HepG2 (cell line): Measurements from ENCODE around the gene RAB5B. TPM values are rescaled to one million over a fixed set of nuclear protein-coding genes. Genes with fewer than 3 reads are reported as not detected.

Experiments
- ATAC-seq: fragments of 200-7000 bp; cut with Tn5 transposase; 3 replicates; pipeline ENCODE4 v1.9.1; 2020; ENCODE audit warnings: mild to moderate bottlenecking, moderate library complexity
- BruUV-seq: library from RNA; stranded (reverse); fragments of 400-500 nt; replicated peaks from 2 replicates; lab custom pipeline; 2021; lab: Mats Ljungman, UMichigan
- CTCF ChIA-PET: fragments of 300-600 bp; formaldehyde crosslinking; extraction: SDS; loops from one replicate; lab custom pipeline; 2021; ENCODE audit warnings: low total read pairs, inconsistent platforms, low intra/inter-chr PET ratio; lab: Yijun Ruan, JAX
- POLR2A ChIA-PET: fragments of 350-600 bp; sonication (Branson Sonifier 250); formaldehyde crosslinking; loops from one replicate; lab custom pipeline; 2020; ENCODE audit warnings: antibody characterized with exemption, inconsistent platforms; lab: Yijun Ruan, JAX
- DNase-seq: peaks from one replicate; pipeline ENCODE4 v3.0.0-alpha.2; 2015; ENCODE audit warnings: low spot score
- FAIRE-seq: peaks from 3 replicates; lab custom pipeline; 2011; peaks lifted over from hg19 to GRCh38; lab: Jason Lieb, UNC
- H2AFZ ChIP-seq: one replicate; pipeline ENCODE4 v1.6.1; 2011; ENCODE audit warnings: low read length, inconsistent platforms
- H3K27ac ChIP-seq: fragments of 300-600 bp; 3 replicates; pipeline ENCODE4 v1.8.0; 2011; ENCODE audit warnings: mixed run types, mild to moderate bottlenecking, mixed read lengths, low read length, inconsistent platforms; ENCODE audit not compliant: insufficient read depth; ENCODE audit errors: extremely low read length
- H3K27me3 ChIP-seq, 2 experiments: fragments of 200-600 bp in 1 of 2; 2 replicates in 1 of 2; 3 replicates in 1 of 2; pipeline versions ENCODE4 v1.6.0 to v1.8.0; 2011; ENCODE audit warnings: low read length in 2 of 2, mild to moderate bottlenecking in 2 of 2, moderate library complexity in 2 of 2, inconsistent platforms in 1 of 2; ENCODE audit not compliant: insufficient read depth in 2 of 2, control insufficient read depth in 1 of 2
- H3K36me3 ChIP-seq, 2 experiments: fragments of 200-600 bp in 1 of 2; replicated peaks in 1 of 2; 2 replicates in 1 of 2; 3 replicates in 1 of 2; pipeline versions ENCODE4 v1.5.1 to v1.8.0; 2011; ENCODE audit warnings: low read length in 2 of 2, inconsistent platforms in 1 of 2; ENCODE audit not compliant: insufficient read depth in 2 of 2, control insufficient read depth in 1 of 2
- H3K4me1 ChIP-seq: 2 replicates; pipeline ENCODE4 v1.5.1; 2012; ENCODE audit warnings: low read length, inconsistent platforms; ENCODE audit not compliant: insufficient read depth
- H3K4me2 ChIP-seq: 2 replicates; pipeline ENCODE4 v1.6.0; 2011; ENCODE audit warnings: low read depth, low read length, inconsistent platforms
- H3K4me3 ChIP-seq, 3 experiments: fragments of 200-600 bp in 1 of 3; sonication (generic), shearing (Covaris generic) in 1 of 3; replicated peaks in 1 of 3; 2 replicates each; pipeline ENCODE4 v1.5.1; 2011 to 2016; ENCODE audit warnings: low read length in 3 of 3, inconsistent platforms in 2 of 3, low read depth in 2 of 3, mild to moderate bottlenecking in 2 of 3, control low read depth in 1 of 3, mixed read lengths in 1 of 3; ENCODE audit not compliant: insufficient read depth in 1 of 3
- H3K79me2 ChIP-seq: one replicate; pipeline ENCODE4 v1.6.1; 2011; ENCODE audit warnings: low read length, inconsistent platforms; ENCODE audit not compliant: insufficient read depth
- H3K9ac ChIP-seq: 2 replicates; pipeline ENCODE4 v1.6.0; 2011; ENCODE audit warnings: mild to moderate bottlenecking, low read depth, low read length, inconsistent platforms; ENCODE audit not compliant: insufficient read depth
- H3K9me3 ChIP-seq: 2 replicates; pipeline ENCODE4 v1.5.1; 2012; ENCODE audit warnings: mild to moderate bottlenecking, low read length
- H4K20me1 ChIP-seq: 2 replicates; pipeline ENCODE4 v1.6.0; 2011; ENCODE audit warnings: inconsistent platforms, mild to moderate bottlenecking, low read length, moderate library complexity; ENCODE audit not compliant: insufficient read depth
- AKAP8 ChIP-seq: sonication (generic); formaldehyde crosslinking; IDR thresholded peaks from 2 replicates; pipeline ENCODE4 v1.5.1; 2020; ENCODE audit warnings: mild to moderate bottlenecking, missing genetic modification reagents
- GABPA ChIP-seq, 2 experiments: IDR thresholded peaks; 2 replicates each; pipeline ENCODE4 v1.6.1; 2011 to 2016; ENCODE audit warnings: low read depth in 2 of 2, low read length in 1 of 2, missing biosample characterization in 1 of 2, missing genetic modification characterization in 1 of 2
- HIVEP1 ChIP-seq: sonication (generic); formaldehyde crosslinking; IDR thresholded peaks from 2 replicates; pipeline ENCODE4 v1.4.0; 2020; ENCODE audit warnings: mild to moderate bottlenecking, missing genetic modification reagents
- KDM5B ChIP-seq: sonication (generic); formaldehyde crosslinking; IDR thresholded peaks from 2 replicates; pipeline ENCODE4 v1.4.0; 2020; ENCODE audit warnings: missing genetic modification reagents, mild to moderate bottlenecking, borderline replicate concordance
- MED1 ChIP-seq: sonication (generic); formaldehyde crosslinking; IDR thresholded peaks from 2 replicates; pipeline ENCODE4 v1.4.0; 2020; ENCODE audit warnings: missing genetic modification reagents
- NR1H2 ChIP-seq: sonication (generic); formaldehyde crosslinking; IDR thresholded peaks from 2 replicates; pipeline ENCODE4 v1.8.1; 2022; ENCODE audit warnings: low read depth, missing genetic modification reagents, borderline replicate concordance
- TCF7L2 ChIP-seq: IDR thresholded peaks from 2 replicates; pipeline ENCODE4 v1.6.1; 2011; ENCODE audit warnings: mild to moderate bottlenecking, low read depth, low read length, moderate library complexity
- ZNF207 ChIP-seq: fragments of 450-650 bp; IDR thresholded peaks from 2 replicates; pipeline ENCODE4 v1.6.1; 2016; ENCODE audit warnings: antibody characterized with exemption, borderline replicate concordance
- ZNF329 ChIP-seq: sonication (generic); formaldehyde crosslinking; IDR thresholded peaks from 2 replicates; pipeline ENCODE4 v1.9.0; 2021; ENCODE audit warnings: low read depth, mild to moderate bottlenecking, missing genetic modification reagents
- ZNF781 ChIP-seq: sonication (generic); formaldehyde crosslinking; IDR thresholded peaks from 2 replicates; pipeline ENCODE4 v1.5.1; 2020; ENCODE audit warnings: borderline replicate concordance, mild to moderate bottlenecking, missing genetic modification reagents; ENCODE audit errors: not compliant biosample characterization
- ZNF782 ChIP-seq: sonication (generic); formaldehyde crosslinking; IDR thresholded peaks from 2 replicates; pipeline ENCODE4 v1.4.0; 2020; ENCODE audit warnings: missing genetic modification reagents, mild to moderate bottlenecking, borderline replicate concordance
- WGBS: methylation state at CpG from one replicate; pipeline ENCODE4 v1.1.6; 2017; ENCODE audit warnings: low lambda C conversion rate; 5-methylcytosine and 5-hydroxymethylcytosine counted together
- in situ Hi-C: cut with HindIII; loops from 2 replicates; pipeline ENCODE4 v1.10.0; 2017; ENCODE audit warnings: low pct_unique_long_range_greater_than_20kb; ENCODE audit not compliant: extremely low pct_ligation_motif_present
- intact Hi-C: fragments of 100-400 bp; cut with micrococcal nuclease; formaldehyde crosslinking; loops from one replicate; pipeline ENCODE4 v1.10.0; 2022; ENCODE audit not compliant: unreplicated experiment
- polyA plus RNA-seq, 8 experiments: library from polyadenylated mRNA; depleted of rRNA in 3 of 8; stranded (reverse) in 7 of 8; unstranded in 1 of 8; fragments of >200 nt; fragmentation: Illumina TruSeq in 4 of 8; extraction: Trizol in 4 of 8; gene quantifications; 2 replicates each; pipeline versions ENCODE4 v1.2.1 to v1.2.3, GENCODE V29; 2011 to 2016; ENCODE audit warnings: low read depth in 4 of 8, missing spikeins in 1 of 8, mixed read lengths in 1 of 8; ENCODE audit not compliant: insufficient read depth in 1 of 8
- total RNA-seq, 5 experiments: library from RNA; depleted of rRNA; stranded (reverse); fragments of >200 nt; fragmentation: Illumina TruSeq; extraction: Trizol; gene quantifications; 2 replicates each; pipeline ENCODE4 v1.2.3, GENCODE V29; 2016; ENCODE audit warnings: low read depth in 1 of 5
- TF ChIP-seq, protein P1 (sequence below), 2 experiments: IDR thresholded peaks; 2 replicates each; pipeline ENCODE4 v1.6.1; 2011 to 2012; ENCODE audit warnings: low read length in 2 of 2, borderline replicate concordance in 1 of 2, low read depth in 1 of 2, mild to moderate bottlenecking in 1 of 2, moderate library complexity in 1 of 2
- TF ChIP-seq, protein P2 (sequence below): sonication (generic); formaldehyde crosslinking; conservative IDR thresholded peaks from 2 replicates; pipeline ENCODE4 v1.4.0; 2020; ENCODE audit warnings: mild to moderate bottlenecking, missing genetic modification reagents, moderate library complexity
- TF ChIP-seq, protein P3 (sequence below): sonication (generic); formaldehyde crosslinking; IDR thresholded peaks from 2 replicates; pipeline ENCODE4 v1.5.1; 2020; ENCODE audit warnings: mild to moderate bottlenecking, moderate library complexity, missing genetic modification reagents

The RAB5B gene
- total and polyA plus RNA-seq, 2 of the 13 experiments (the other 11 are each of a cell fraction or from before 2014, with no cell fraction given), result 26.0 to 68.3 TPM

DNA sequence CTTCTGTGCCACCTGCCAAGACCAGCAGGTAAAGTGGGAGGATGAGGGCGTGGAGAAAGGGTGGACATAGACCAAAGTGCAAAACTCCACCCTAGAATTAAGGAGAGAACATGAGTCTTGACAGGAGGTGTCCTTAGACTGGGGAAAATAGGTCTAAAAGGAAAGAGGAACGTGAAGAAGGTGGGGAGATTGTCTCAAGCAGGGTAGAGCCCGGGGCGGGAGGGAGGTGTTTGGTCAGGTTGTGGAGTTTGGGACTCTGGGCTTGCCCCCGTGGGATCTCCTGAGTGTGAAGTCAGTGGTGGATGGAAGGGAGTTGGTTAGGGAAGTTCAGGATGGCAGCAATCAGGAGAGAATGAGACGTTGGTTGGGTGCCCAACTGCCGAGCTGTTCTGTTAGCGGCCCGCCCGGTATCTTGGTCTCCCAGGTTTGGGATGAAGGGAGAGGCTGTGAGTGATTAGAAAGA is 42.5 kb upstream of the RAB5B start:
- Histone ChIP-seq H3K9ac (peak overlapping the region; percentile 61), H3K4me2 (peak overlapping the region; percentile 97), H3K9me3 (no peaks in the 10 kb centered on the region), H3K36me3 (no peaks in the 10 kb centered on the region), H3K79me2 (peaks cover 15% of the 10 kb centered on the region), H3K27ac (no peak overlapping the region), H3K4me1 (peaks cover 49% of the 10 kb centered on the region), H2AFZ (no peak overlapping the region), H3K27me3 (peaks cover 0 to 11% of the 10 kb centered on the region in 2 experiments; a peak in 1 of 5 replicates), H4K20me1 (no peaks in the 10 kb centered on the region), H3K4me3 (peak overlapping the region; percentile 70 to 80 (median 80))
- ATAC-seq, result no peak
- no TSS peak for BruUV-seq
- intact Hi-C loops, result loop anchor here (1.0 to 5.0 kb wide), 2 partner anchors 110 to 194 kb away; partner anchors contain the start of gene RPS26
- 2% methylated on average over 10 of the region's 10 CpGs for WGBS
- CTCF ChIA-PET, result interaction anchor here (1.5 kb wide), 1 partner anchor 9 kb away, joined by 5 read pairs; no protein-coding TSS in a partner anchor
- in situ Hi-C loops, result no loop called here
- FAIRE-seq, result no peak
- POLR2A ChIA-PET, result interaction anchor here (2.0 to 10.5 kb wide), 3 partner anchors 42 to 114 kb away, joined by 11 to 108 read pairs (median 20); partner anchors contain the start of genes DNAJC14, ORMDL2, RAB5B and SARNP
- DNase-seq, result no peak
- TF ChIP-seq NR1H2 (CRISPR knock-in tag) (0 out of 2 replicates have a peak, but pooled peaks have one; percentile 55), GABPA (IDR thresholded peaks at IDR 0.05; ENCODE audit: low read depth, low read length) (no peak), GABPA (CRISPR knock-in tag; IDR thresholded peaks at IDR 0.05; ENCODE audit: low read depth) (0 out of 2 replicates have a peak, but pooled peaks have one; percentile 8), HIVEP1 (0 out of 2 replicates have a peak, but pooled peaks have one; percentile 32), ZNF782 (no peak), ZNF207 (no peak), ZNF329 (0 out of 2 replicates have a peak, but pooled peaks have one; percentile 33), AKAP8 (CRISPR knock-in tag) (no peak), MED1 (CRISPR knock-in tag) (no peak), TCF7L2 (no peak), ZNF781 (peak; percentile 24), KDM5B (CRISPR knock-in tag) (0 out of 2 replicates have a peak, but pooled peaks have one; percentile 4)
- TF ChIP-seq, protein P1, sequence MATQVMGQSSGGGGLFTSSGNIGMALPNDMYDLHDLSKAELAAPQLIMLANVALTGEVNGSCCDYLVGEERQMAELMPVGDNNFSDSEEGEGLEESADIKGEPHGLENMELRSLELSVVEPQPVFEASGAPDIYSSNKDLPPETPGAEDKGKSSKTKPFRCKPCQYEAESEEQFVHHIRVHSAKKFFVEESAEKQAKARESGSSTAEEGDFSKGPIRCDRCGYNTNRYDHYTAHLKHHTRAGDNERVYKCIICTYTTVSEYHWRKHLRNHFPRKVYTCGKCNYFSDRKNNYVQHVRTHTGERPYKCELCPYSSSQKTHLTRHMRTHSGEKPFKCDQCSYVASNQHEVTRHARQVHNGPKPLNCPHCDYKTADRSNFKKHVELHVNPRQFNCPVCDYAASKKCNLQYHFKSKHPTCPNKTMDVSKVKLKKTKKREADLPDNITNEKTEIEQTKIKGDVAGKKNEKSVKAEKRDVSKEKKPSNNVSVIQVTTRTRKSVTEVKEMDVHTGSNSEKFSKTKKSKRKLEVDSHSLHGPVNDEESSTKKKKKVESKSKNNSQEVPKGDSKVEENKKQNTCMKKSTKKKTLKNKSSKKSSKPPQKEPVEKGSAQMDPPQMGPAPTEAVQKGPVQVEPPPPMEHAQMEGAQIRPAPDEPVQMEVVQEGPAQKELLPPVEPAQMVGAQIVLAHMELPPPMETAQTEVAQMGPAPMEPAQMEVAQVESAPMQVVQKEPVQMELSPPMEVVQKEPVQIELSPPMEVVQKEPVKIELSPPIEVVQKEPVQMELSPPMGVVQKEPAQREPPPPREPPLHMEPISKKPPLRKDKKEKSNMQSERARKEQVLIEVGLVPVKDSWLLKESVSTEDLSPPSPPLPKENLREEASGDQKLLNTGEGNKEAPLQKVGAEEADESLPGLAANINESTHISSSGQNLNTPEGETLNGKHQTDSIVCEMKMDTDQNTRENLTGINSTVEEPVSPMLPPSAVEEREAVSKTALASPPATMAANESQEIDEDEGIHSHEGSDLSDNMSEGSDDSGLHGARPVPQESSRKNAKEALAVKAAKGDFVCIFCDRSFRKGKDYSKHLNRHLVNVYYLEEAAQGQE (IDR thresholded peaks at IDR 0.05; ENCODE audit: borderline replicate concordance in 1 of 2, low read depth in 1 of 2, low read length in 2 of 2), result no peak
- TF ChIP-seq, protein P2, sequence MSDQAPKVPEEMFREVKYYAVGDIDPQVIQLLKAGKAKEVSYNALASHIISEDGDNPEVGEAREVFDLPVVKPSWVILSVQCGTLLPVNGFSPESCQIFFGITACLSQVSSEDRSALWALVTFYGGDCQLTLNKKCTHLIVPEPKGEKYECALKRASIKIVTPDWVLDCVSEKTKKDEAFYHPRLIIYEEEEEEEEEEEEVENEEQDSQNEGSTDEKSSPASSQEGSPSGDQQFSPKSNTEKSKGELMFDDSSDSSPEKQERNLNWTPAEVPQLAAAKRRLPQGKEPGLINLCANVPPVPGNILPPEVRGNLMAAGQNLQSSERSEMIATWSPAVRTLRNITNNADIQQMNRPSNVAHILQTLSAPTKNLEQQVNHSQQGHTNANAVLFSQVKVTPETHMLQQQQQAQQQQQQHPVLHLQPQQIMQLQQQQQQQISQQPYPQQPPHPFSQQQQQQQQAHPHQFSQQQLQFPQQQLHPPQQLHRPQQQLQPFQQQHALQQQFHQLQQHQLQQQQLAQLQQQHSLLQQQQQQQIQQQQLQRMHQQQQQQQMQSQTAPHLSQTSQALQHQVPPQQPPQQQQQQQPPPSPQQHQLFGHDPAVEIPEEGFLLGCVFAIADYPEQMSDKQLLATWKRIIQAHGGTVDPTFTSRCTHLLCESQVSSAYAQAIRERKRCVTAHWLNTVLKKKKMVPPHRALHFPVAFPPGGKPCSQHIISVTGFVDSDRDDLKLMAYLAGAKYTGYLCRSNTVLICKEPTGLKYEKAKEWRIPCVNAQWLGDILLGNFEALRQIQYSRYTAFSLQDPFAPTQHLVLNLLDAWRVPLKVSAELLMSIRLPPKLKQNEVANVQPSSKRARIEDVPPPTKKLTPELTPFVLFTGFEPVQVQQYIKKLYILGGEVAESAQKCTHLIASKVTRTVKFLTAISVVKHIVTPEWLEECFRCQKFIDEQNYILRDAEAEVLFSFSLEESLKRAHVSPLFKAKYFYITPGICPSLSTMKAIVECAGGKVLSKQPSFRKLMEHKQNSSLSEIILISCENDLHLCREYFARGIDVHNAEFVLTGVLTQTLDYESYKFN (CRISPR knock-in tag), result no peak
- TF ChIP-seq, protein P3, sequence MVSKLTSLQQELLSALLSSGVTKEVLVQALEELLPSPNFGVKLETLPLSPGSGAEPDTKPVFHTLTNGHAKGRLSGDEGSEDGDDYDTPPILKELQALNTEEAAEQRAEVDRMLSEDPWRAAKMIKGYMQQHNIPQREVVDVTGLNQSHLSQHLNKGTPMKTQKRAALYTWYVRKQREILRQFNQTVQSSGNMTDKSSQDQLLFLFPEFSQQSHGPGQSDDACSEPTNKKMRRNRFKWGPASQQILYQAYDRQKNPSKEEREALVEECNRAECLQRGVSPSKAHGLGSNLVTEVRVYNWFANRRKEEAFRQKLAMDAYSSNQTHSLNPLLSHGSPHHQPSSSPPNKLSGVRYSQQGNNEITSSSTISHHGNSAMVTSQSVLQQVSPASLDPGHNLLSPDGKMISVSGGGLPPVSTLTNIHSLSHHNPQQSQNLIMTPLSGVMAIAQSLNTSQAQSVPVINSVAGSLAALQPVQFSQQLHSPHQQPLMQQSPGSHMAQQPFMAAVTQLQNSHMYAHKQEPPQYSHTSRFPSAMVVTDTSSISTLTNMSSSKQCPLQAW (CRISPR knock-in tag), result peak; percentile 41; the same call in 1 of the 2 replicates
